ENCODE data around the gene ZNF219.
A peak's percentile ranks its signal among the peaks of the same experiment; 100 is the strongest.

DNA sequence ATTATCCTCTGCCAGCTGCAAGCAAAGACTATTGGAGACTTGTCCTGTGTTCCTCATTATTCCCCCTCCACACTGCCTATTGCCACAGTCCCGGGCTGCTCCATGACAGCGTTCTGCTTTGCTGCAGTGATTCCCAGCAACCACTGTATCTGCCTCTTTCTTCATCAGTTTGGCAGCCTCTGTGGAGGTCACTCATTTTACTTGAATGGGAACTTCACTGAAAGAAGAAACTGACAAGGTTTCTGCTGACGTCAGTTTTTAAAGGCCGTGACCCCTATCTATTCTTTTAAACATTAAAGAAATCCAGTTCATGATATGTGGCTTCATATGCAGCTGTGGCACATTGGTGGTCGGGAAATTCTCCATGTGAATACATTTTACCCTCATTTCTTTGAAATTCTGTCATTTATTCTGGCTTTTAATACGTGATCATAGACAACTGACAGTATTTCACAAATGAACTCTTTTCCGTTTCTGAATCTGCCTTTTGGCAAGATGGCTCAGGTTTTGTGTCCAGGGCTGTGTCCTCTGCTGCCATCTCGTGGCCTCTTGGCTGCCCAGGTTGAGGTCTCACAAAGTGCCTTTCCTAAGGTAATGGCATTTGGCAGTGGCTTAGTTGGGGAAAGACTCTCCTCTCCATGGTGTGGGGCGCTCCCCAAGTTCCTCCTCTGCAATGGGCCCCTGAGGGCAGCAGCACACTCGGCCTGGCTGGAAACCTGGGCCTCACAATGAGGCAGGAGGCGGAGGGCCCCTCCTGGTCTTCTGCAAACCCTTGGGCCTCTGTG lies 8.2 kb upstream of the ZNF219 start:
- TF ChIP-seq, protein P1, sequence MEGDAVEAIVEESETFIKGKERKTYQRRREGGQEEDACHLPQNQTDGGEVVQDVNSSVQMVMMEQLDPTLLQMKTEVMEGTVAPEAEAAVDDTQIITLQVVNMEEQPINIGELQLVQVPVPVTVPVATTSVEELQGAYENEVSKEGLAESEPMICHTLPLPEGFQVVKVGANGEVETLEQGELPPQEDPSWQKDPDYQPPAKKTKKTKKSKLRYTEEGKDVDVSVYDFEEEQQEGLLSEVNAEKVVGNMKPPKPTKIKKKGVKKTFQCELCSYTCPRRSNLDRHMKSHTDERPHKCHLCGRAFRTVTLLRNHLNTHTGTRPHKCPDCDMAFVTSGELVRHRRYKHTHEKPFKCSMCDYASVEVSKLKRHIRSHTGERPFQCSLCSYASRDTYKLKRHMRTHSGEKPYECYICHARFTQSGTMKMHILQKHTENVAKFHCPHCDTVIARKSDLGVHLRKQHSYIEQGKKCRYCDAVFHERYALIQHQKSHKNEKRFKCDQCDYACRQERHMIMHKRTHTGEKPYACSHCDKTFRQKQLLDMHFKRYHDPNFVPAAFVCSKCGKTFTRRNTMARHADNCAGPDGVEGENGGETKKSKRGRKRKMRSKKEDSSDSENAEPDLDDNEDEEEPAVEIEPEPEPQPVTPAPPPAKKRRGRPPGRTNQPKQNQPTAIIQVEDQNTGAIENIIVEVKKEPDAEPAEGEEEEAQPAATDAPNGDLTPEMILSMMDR (IDR thresholded peaks at IDR 0.05; ENCODE audit: insufficient read depth, low read depth, low read length), result peak; percentile 95
- no peak for TF ChIP-seq EZH2 (IDR thresholded peaks at IDR 0.05; ENCODE audit: insufficient read depth, low read length)
